22Rv1 (cell line): ENCODE measurements around the gene SCART1.

ENCODE experiments used
- ZFX ChIP-seq: fragments of 450-650 bp; IDR thresholded peaks from 2 replicates; pipeline ENCODE4 v1.6.1; 2017; ENCODE audit warnings: antibody characterized with exemption, borderline replicate concordance
- TF ChIP-seq, protein P1 (sequence below): fragments of 450-650 bp; IDR thresholded peaks from 2 replicates; pipeline ENCODE4 v1.5.1; 2017; ENCODE audit warnings: mild to moderate bottlenecking

- TF ChIP-seq, protein P1, sequence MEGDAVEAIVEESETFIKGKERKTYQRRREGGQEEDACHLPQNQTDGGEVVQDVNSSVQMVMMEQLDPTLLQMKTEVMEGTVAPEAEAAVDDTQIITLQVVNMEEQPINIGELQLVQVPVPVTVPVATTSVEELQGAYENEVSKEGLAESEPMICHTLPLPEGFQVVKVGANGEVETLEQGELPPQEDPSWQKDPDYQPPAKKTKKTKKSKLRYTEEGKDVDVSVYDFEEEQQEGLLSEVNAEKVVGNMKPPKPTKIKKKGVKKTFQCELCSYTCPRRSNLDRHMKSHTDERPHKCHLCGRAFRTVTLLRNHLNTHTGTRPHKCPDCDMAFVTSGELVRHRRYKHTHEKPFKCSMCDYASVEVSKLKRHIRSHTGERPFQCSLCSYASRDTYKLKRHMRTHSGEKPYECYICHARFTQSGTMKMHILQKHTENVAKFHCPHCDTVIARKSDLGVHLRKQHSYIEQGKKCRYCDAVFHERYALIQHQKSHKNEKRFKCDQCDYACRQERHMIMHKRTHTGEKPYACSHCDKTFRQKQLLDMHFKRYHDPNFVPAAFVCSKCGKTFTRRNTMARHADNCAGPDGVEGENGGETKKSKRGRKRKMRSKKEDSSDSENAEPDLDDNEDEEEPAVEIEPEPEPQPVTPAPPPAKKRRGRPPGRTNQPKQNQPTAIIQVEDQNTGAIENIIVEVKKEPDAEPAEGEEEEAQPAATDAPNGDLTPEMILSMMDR, result no peak
- no peak for TF ChIP-seq ZFX
Measured at GRCh38 chr10:133422223-133422806, 31.4 kb upstream of the SCART1 start.
